IMR-90 (cell line): ENCODE data around the gene LLGL1. TPM values are rescaled to one million over a fixed set of nuclear protein-coding genes. Genes with fewer than 3 reads are reported as not detected.

Experiments
- ATAC-seq: fragments of 200-7000 bp; cut with Tn5 transposase; 2 replicates; pipeline ENCODE4 v1.9.1; 2020; ENCODE audit warnings: low read depth, mild to moderate bottlenecking, moderate library complexity
- BruUV-seq: library from RNA; stranded (reverse); fragments of 400-500 nt; replicated peaks from 2 replicates; lab custom pipeline; 2021; lab: Mats Ljungman, UMichigan
- CTCF ChIA-PET: fragments of 300-600 bp; formaldehyde crosslinking; extraction: SDS; loops from one replicate; lab custom pipeline; 2021; ENCODE audit warnings: antibody characterized with exemption; lab: Yijun Ruan, JAX
- POLR2A ChIA-PET: fragments of 300-600 bp; sonication (Branson Sonifier 250); formaldehyde crosslinking; loops from one replicate; lab custom pipeline; 2022; ENCODE audit warnings: antibody characterized with exemption; ENCODE audit not compliant: unreplicated experiment; lab: Charles Lee
- DNase-seq: peaks from one replicate; pipeline ENCODE4 v3.0.0; 2013
- H2AFZ ChIP-seq: replicated peaks from 2 replicates; pipeline ENCODE3; 2013; ENCODE audit warnings: low read length, mild to moderate bottlenecking; ENCODE audit not compliant: poor library complexity
- H2AK5ac ChIP-seq: 2 replicates; pipeline ENCODE4 v1.6.1; 2013; ENCODE audit warnings: low read depth, low read length, inconsistent platforms
- H2AK9ac ChIP-seq: replicated peaks from 2 replicates; pipeline ENCODE3; 2013; ENCODE audit warnings: mild to moderate bottlenecking, low read depth, low read length, moderate library complexity; ENCODE audit not compliant: poor library complexity
- H2BK120ac ChIP-seq: 2 replicates; pipeline ENCODE4 v1.6.1; 2013; ENCODE audit warnings: low read depth, low read length, inconsistent platforms
- H2BK15ac ChIP-seq: 3 replicates; pipeline ENCODE4 v1.6.1; 2013; ENCODE audit warnings: low read depth, low read length, inconsistent platforms
- H2BK20ac ChIP-seq: 2 replicates; pipeline ENCODE4 v1.6.1; 2013; ENCODE audit warnings: low read depth, mild to moderate bottlenecking, inconsistent platforms, low read length, moderate library complexity
- H2BK5ac ChIP-seq: 2 replicates; pipeline ENCODE4 v1.6.1; 2013; ENCODE audit warnings: mild to moderate bottlenecking, low read depth, low read length, inconsistent platforms; ENCODE audit not compliant: poor library complexity, severe bottlenecking
- H3K14ac ChIP-seq: replicated peaks from 2 replicates; pipeline ENCODE4 v1.6.1; 2013; ENCODE audit warnings: low read depth, low read length, inconsistent platforms
- H3K18ac ChIP-seq: 2 replicates; pipeline ENCODE4 v1.6.1; 2013; ENCODE audit warnings: low read depth, low read length, control low read depth
- H3K23ac ChIP-seq: 2 replicates; pipeline ENCODE4 v1.6.1; 2013; ENCODE audit warnings: low read depth, low read length, inconsistent platforms
- H3K27ac ChIP-seq: 2 replicates; pipeline ENCODE4 v1.5.1; 2013; ENCODE audit warnings: mild to moderate bottlenecking, control low read depth, low read length; ENCODE audit not compliant: insufficient read depth
- H3K27me3 ChIP-seq: 2 replicates; pipeline ENCODE4 v1.6.1; 2013; ENCODE audit warnings: low read length; ENCODE audit not compliant: control insufficient read depth, insufficient read depth
- H3K36me3 ChIP-seq: 2 replicates; pipeline ENCODE4 v1.6.1; 2013; ENCODE audit warnings: low read length, mixed read lengths; ENCODE audit not compliant: control insufficient read depth, insufficient read depth
- H3K4ac ChIP-seq: 2 replicates; pipeline ENCODE4 v1.6.1; 2013; ENCODE audit warnings: low read depth, low read length, inconsistent platforms
- H3K4me1 ChIP-seq: 2 replicates; pipeline ENCODE4 v1.6.1; 2013; ENCODE audit warnings: low read length, mixed read lengths; ENCODE audit not compliant: control insufficient read depth, insufficient read depth
- H3K4me2 ChIP-seq: 2 replicates; pipeline ENCODE4 v1.6.1; 2013; ENCODE audit warnings: low read depth, mild to moderate bottlenecking, control low read depth, low read length, moderate library complexity
- H3K4me3 ChIP-seq: 2 replicates; pipeline ENCODE4 v1.5.1; 2013; ENCODE audit warnings: low read depth, mild to moderate bottlenecking, control low read depth, low read length, moderate library complexity; ENCODE audit not compliant: insufficient read depth
- H3K56ac ChIP-seq: 2 replicates; pipeline ENCODE4 v1.6.1; 2013; ENCODE audit warnings: low read length, inconsistent platforms; ENCODE audit not compliant: insufficient read depth; ENCODE audit errors: extremely low read depth
- H3K79me1 ChIP-seq, 2 experiments: 2 replicates each; pipeline ENCODE4 v1.6.1; 2013; ENCODE audit warnings: low read length in 2 of 2, inconsistent platforms in 1 of 2, low read depth in 1 of 2
- H3K9ac ChIP-seq: 2 replicates; pipeline ENCODE4 v1.6.1; 2013; ENCODE audit warnings: low read depth, low read length, control low read depth
- H3K9me1 ChIP-seq: 2 replicates; pipeline ENCODE4 v1.6.1; 2013; ENCODE audit warnings: low read length, inconsistent platforms; ENCODE audit not compliant: insufficient read depth
- H3K9me3 ChIP-seq: 2 replicates; pipeline ENCODE4 v1.6.1; 2013; ENCODE audit warnings: low read length; ENCODE audit not compliant: control insufficient read depth, insufficient read depth
- H4K20me1 ChIP-seq: 2 replicates; pipeline ENCODE4 v1.6.1; 2013; ENCODE audit warnings: low read length, inconsistent platforms; ENCODE audit not compliant: insufficient read depth
- H4K5ac ChIP-seq: 2 replicates; pipeline ENCODE4 v1.6.1; 2013; ENCODE audit warnings: mild to moderate bottlenecking, low read depth, low read length, control low read depth
- H4K8ac ChIP-seq, 2 experiments: 2 replicates each; pipeline ENCODE4 v1.6.1; 2013; ENCODE audit warnings: low read depth in 2 of 2, low read length in 2 of 2, control low read depth in 1 of 2, inconsistent platforms in 1 of 2
- H4K91ac ChIP-seq: 2 replicates; pipeline ENCODE4 v1.6.1; 2013; ENCODE audit warnings: low read depth, low read length, inconsistent platforms; ENCODE audit not compliant: insufficient read depth
- CHD1 ChIP-seq: IDR thresholded peaks from 2 replicates; pipeline ENCODE4 v1.6.1; 2012; ENCODE audit warnings: low read depth, low read length, improper control_type of control experiment
- MAZ ChIP-seq: IDR thresholded peaks from 2 replicates; pipeline ENCODE4 v1.6.1; 2012; ENCODE audit warnings: low read depth, mild to moderate bottlenecking, low read length, improper control_type of control experiment, moderate library complexity, borderline replicate concordance
- NFE2L2 ChIP-seq: fragments of 150-350 bp; IDR thresholded peaks from 2 replicates; pipeline ENCODE4 v1.6.1; 2016; ENCODE audit warnings: low read depth, mild to moderate bottlenecking, low read length
- RAD21 ChIP-seq: IDR thresholded peaks from 2 replicates; pipeline ENCODE4 v1.6.1; 2012; ENCODE audit warnings: low read length, improper control_type of control experiment
- RCOR1 ChIP-seq: IDR thresholded peaks from 2 replicates; pipeline ENCODE4 v1.6.1; 2012; ENCODE audit warnings: mild to moderate bottlenecking, low read length, improper control_type of control experiment; ENCODE audit not compliant: insufficient replicate concordance
- SMC3 ChIP-seq: fragments of 150-350 bp; IDR thresholded peaks from 2 replicates; pipeline ENCODE4 v1.6.1; 2016; ENCODE audit warnings: low read depth, mild to moderate bottlenecking, antibody characterized with exemption, low read length, moderate library complexity
- WGBS, 2 experiments: methylation state at CpG; one replicate each; pipeline versions ENCODE4 v1.1.5 to v1.1.7; 2013; ENCODE audit warnings: missing lambda C conversion rate in 2 of 2; ENCODE audit not compliant: insufficient read length in 1 of 2; ENCODE audit errors: extremely low coverage in 2 of 2; 5-methylcytosine and 5-hydroxymethylcytosine counted together
- dilution Hi-C: fragments of 300-500 bp; cut with HindIII; formaldehyde crosslinking; loops from one replicate; pipeline ENCODE4 v1.14.3; 2018; ENCODE audit warnings: low sequenced_read_pairs; ENCODE audit not compliant: unreplicated experiment
- in situ Hi-C: fragments of 300-500 bp; cut with MboI; formaldehyde crosslinking; loops from 3 replicates; pipeline ENCODE4 v1.14.3; 2019; ENCODE audit warnings: low sequenced_read_pairs, inconsistent platforms, mixed read lengths
- intact Hi-C: fragments of 100-400 bp; cut with micrococcal nuclease; formaldehyde crosslinking; loops from 2 replicates; pipeline ENCODE4 v1.10.0; 2022
- polyA plus RNA-seq, 3 experiments: library from polyadenylated mRNA; depleted of rRNA; stranded (reverse); fragments of >200 nt; gene quantifications; 2 replicates each; pipeline ENCODE4 v1.2.3, GENCODE V29; 2012; ENCODE audit warnings: low replicate concordance in 1 of 3
- total RNA-seq: library from RNA; depleted of rRNA; stranded (reverse); fragments of >200 nt; gene quantifications from 2 replicates; pipeline ENCODE4 v1.2.3, GENCODE V29; 2012
- TF ChIP-seq, protein P1 (sequence below): fragments of 150-350 bp; IDR thresholded peaks from 2 replicates; pipeline ENCODE4 v1.6.1; 2017; ENCODE audit warnings: mild to moderate bottlenecking, antibody characterized with exemption, low read length, low read depth
- TF ChIP-seq, protein P2 (sequence below): fragments of 150-350 bp; IDR thresholded peaks from 2 replicates; pipeline ENCODE4 v1.6.1; 2016; ENCODE audit warnings: low read depth, mild to moderate bottlenecking, low read length, moderate library complexity, borderline replicate concordance

Gene LLGL1
- total and polyA plus RNA-seq, 2 of the 4 experiments (the other 2 are of a cell fraction): 40.1 to 52.9 TPM

DNA sequence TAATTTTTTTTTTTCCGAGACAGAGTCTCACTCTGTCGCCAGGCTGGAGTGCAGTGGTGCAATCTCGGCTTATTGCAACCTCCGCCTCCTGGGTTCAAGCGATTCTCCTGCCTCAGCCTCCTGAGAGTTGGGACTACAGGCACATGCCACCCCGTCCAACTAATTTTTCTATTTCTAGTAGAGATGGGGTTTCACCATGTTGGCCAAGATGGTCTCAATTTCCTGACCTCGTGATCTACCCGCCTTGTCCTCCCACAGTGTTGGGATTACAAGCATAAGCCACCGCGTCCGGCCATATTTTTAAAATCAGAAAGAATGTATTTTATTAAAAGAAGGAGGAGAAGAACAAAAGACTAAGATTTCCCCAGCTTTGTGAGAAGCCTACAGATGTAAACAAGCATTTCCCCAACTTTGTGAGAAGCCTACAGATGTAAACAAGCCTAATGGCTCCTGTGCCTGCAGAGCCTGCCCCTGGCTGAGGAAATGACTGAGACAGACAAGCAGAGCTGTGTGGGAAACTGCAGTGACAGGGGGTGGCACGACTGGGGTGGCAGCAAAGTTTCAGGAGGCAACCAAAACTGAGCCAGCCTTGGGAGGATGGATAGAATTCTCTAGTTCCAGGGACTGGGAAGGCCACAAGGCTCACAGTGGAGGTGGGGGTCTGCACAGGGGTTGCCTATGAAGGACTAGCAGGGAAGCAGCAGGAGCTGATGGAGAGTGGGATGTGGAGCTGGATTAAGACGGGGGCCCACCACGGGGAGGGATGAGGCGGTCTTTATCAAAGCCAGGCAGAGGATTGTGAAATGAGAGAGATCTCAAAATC, 66.5 kb downstream of the LLGL1 start:
- H3K27me3 ChIP-seq: no peaks in the 10 kb centered on the region
- ChIA-PET POLR2A (no interaction called here), CTCF (no interaction called here)
- dilution Hi-C loops: no loop called here
- no peak overlapping the region for H2BK120ac ChIP-seq
- H3K36me3 ChIP-seq: peaks cover 49% of the 10 kb centered on the region
- no CpG with 5 or more reads among the region's 15 CpGs for WGBS, 2 experiments
- H2BK5ac ChIP-seq: no peak overlapping the region
- no peaks in the 10 kb centered on the region for H3K9me1 ChIP-seq
- TF ChIP-seq NFE2L2 (no peak), RCOR1 (no peak), CHD1 (no peak), RAD21 (no peak), MAZ (no peak), SMC3 (no peak)
- TF ChIP-seq, protein P1, sequence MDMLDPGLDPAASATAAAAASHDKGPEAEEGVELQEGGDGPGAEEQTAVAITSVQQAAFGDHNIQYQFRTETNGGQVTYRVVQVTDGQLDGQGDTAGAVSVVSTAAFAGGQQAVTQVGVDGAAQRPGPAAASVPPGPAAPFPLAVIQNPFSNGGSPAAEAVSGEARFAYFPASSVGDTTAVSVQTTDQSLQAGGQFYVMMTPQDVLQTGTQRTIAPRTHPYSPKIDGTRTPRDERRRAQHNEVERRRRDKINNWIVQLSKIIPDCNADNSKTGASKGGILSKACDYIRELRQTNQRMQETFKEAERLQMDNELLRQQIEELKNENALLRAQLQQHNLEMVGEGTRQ: no peak
- TF ChIP-seq, protein P2, sequence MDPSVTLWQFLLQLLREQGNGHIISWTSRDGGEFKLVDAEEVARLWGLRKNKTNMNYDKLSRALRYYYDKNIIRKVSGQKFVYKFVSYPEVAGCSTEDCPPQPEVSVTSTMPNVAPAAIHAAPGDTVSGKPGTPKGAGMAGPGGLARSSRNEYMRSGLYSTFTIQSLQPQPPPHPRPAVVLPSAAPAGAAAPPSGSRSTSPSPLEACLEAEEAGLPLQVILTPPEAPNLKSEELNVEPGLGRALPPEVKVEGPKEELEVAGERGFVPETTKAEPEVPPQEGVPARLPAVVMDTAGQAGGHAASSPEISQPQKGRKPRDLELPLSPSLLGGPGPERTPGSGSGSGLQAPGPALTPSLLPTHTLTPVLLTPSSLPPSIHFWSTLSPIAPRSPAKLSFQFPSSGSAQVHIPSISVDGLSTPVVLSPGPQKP: no peak
- DNase-seq (no peak), ATAC-seq (no peak)
- no peak overlapping the region for H2AK5ac ChIP-seq
- peaks cover 0 to 8% of the 10 kb centered on the region in 2 experiments; a peak in 3 of 4 replicates for H3K79me1 ChIP-seq
- intact Hi-C loops: loop anchor here (2.0 kb wide), 1 partner anchor 19 kb away; no protein-coding TSS in a partner anchor
- no peak overlapping the region for H4K5ac ChIP-seq
- no peak overlapping the region for H4K91ac ChIP-seq
- BruUV-seq: no TSS peak
- H3K4me3 ChIP-seq: no peak overlapping the region
- no peak overlapping the region for H3K4me2 ChIP-seq
- H4K8ac ChIP-seq: no peak overlapping the region
- no peak overlapping the region for H3K9ac ChIP-seq
- no peak overlapping the region for H2AFZ ChIP-seq
- H3K14ac ChIP-seq: no peak overlapping the region
- H3K56ac ChIP-seq: no peak overlapping the region
- H2AK9ac ChIP-seq: no peak overlapping the region
- no peaks in the 10 kb centered on the region for H3K9me3 ChIP-seq
- no peaks in the 10 kb centered on the region for H4K20me1 ChIP-seq
- H2BK15ac ChIP-seq: no peak overlapping the region
- no peak overlapping the region for H3K27ac ChIP-seq
- no peak overlapping the region for H3K18ac ChIP-seq
- in situ Hi-C loops: no loop called here
- H3K4me1 ChIP-seq: no peaks in the 10 kb centered on the region
- H2BK20ac ChIP-seq: no peak overlapping the region
- no peak overlapping the region for H3K4ac ChIP-seq
- H3K23ac ChIP-seq: no peak overlapping the region
